A549 (cell line): ENCODE data around the gene MRPL9. TPM values are rescaled to one million over a fixed set of nuclear protein-coding genes. Genes with fewer than 3 reads are reported as not detected.

Experiments
- ATAC-seq, 2 experiments: fragments of 200-7000 bp in 1 of 2; fragments of >200 bp in 1 of 2; cut with Nextera tagmentation in 1 of 2; cut with Tn5 transposase in 1 of 2; 3 replicates each; pipeline versions ENCODE4 v1.8.0 to v1.9.1; 2018 to 2020; ENCODE audit warnings: mild to moderate bottlenecking in 1 of 2, moderate library complexity in 1 of 2
- CTCF ChIA-PET: fragments of 300-600 bp; sonication (Branson Sonifier 250); formaldehyde crosslinking; extraction: SDS; loops from one replicate; lab custom pipeline; 2021; ENCODE audit warnings: antibody characterized with exemption, inconsistent platforms; lab: Yijun Ruan, JAX
- POLR2A ChIA-PET: fragments of 350-600 bp; formaldehyde crosslinking; extraction: SDS; loops from one replicate; lab custom pipeline; 2021; ENCODE audit warnings: antibody characterized with exemption, inconsistent platforms; lab: Yijun Ruan, JAX
- DNase-seq, 2 experiments: peaks; one replicate each; pipeline versions ENCODE4 v3.0.0 to v3.0.0-alpha.2; 2011 to 2016; ENCODE audit warnings: low read depth in 1 of 2, low spot score in 1 of 2
- FAIRE-seq: peaks from 2 replicates; lab custom pipeline; 2011; peaks lifted over from hg19 to GRCh38; lab: Jason Lieb, UNC
- H3K27ac ChIP-seq, 2 experiments: fragments of >200 bp; sonication (Bioruptor Twin); formaldehyde crosslinking; 3 replicates each; pipeline ENCODE4 v1.5.1; 2016 to 2017
- H3K4me1 ChIP-seq: fragments of >200 bp; sonication (Bioruptor Twin); formaldehyde crosslinking; 3 replicates; pipeline ENCODE4 v1.6.1; 2016
- H3K4me2 ChIP-seq: fragments of >200 bp; sonication (Bioruptor Twin); formaldehyde crosslinking; 3 replicates; pipeline ENCODE4 v1.6.1; 2016
- H3K4me3 ChIP-seq: fragments of >200 bp; sonication (Bioruptor Twin); formaldehyde crosslinking; 3 replicates; pipeline ENCODE4 v1.5.1; 2016
- H3K9me3 ChIP-seq: fragments of >200 bp; sonication (Bioruptor Twin); formaldehyde crosslinking; 3 replicates; pipeline ENCODE4 v1.6.1; 2016
- CBX2 ChIP-seq: fragments of 200-600 bp; sonication (generic); IDR thresholded peaks from 2 replicates; pipeline ENCODE4 v1.6.1; 2016; ENCODE audit warnings: low read depth, mild to moderate bottlenecking, borderline replicate concordance
- CEBPB ChIP-seq, 2 experiments: fragments of >200 bp in 1 of 2; sonication (Bioruptor Twin) in 1 of 2; formaldehyde crosslinking in 1 of 2; IDR thresholded peaks; 2 replicates each; pipeline ENCODE4 v1.6.1; 2012 to 2016
- CHD4 ChIP-seq: fragments of 200-600 bp; sonication (generic); IDR thresholded peaks from 2 replicates; pipeline ENCODE4 v1.6.1; 2016; ENCODE audit warnings: antibody characterized with exemption, mild to moderate bottlenecking, borderline replicate concordance
- EHMT2 ChIP-seq: fragments of 200-600 bp; sonication (generic); IDR thresholded peaks from 2 replicates; pipeline ENCODE4 v1.6.1; 2016; ENCODE audit warnings: antibody characterized with exemption, low read depth, mild to moderate bottlenecking, moderate library complexity
- ESRRA ChIP-seq: fragments of 150-350 bp; IDR thresholded peaks from 2 replicates; pipeline ENCODE4 v1.6.1; 2014; ENCODE audit warnings: mild to moderate bottlenecking, low read length, borderline replicate concordance
- FOSB ChIP-seq: fragments of 250-450 bp; sonication (Bioruptor Pico); IDR thresholded peaks from 2 replicates; pipeline ENCODE4 v1.5.0; 2020; ENCODE audit warnings: mild to moderate bottlenecking, moderate library complexity
- HOXA7 ChIP-seq: fragments of 250-450 bp; sonication (Bioruptor Pico); IDR thresholded peaks from 2 replicates; pipeline ENCODE4 v1.5.0; 2020; ENCODE audit warnings: mild to moderate bottlenecking, moderate library complexity
- HOXB5 ChIP-seq: fragments of 250-450 bp; sonication (Bioruptor Pico); IDR thresholded peaks from 2 replicates; pipeline ENCODE4 v1.5.0; 2020; ENCODE audit warnings: mild to moderate bottlenecking, moderate library complexity
- KDM1A ChIP-seq: fragments of 200-600 bp; sonication (generic); IDR thresholded peaks from 2 replicates; pipeline ENCODE4 v1.6.1; 2016; ENCODE audit warnings: low read depth, mild to moderate bottlenecking
- MAFK ChIP-seq: fragments of 450-650 bp; IDR thresholded peaks from 2 replicates; pipeline ENCODE4 v1.6.1; 2014; ENCODE audit not compliant: partially characterized antibody
- MYC ChIP-seq: IDR thresholded peaks from 2 replicates; pipeline ENCODE4 v1.6.1; 2012; ENCODE audit warnings: mild to moderate bottlenecking, inconsistent platforms, low read length, improper control_type of control experiment, borderline replicate concordance
- PHF8 ChIP-seq: fragments of 200-600 bp; sonication (generic); IDR thresholded peaks from 2 replicates; pipeline ENCODE4 v1.6.1; 2016; ENCODE audit warnings: low read depth, mild to moderate bottlenecking, antibody characterized with exemption, moderate library complexity, borderline replicate concordance
- RAD21 ChIP-seq, 2 experiments: fragments of >200 bp in 1 of 2; sonication (Bioruptor Twin) in 1 of 2; formaldehyde crosslinking in 1 of 2; IDR thresholded peaks in 1 of 2; conservative IDR thresholded peaks in 1 of 2; 2 replicates in 1 of 2; 3 replicates in 1 of 2; pipeline ENCODE4 v1.6.1; 2012 to 2018; ENCODE audit warnings: inconsistent platforms in 1 of 2
- RARB ChIP-seq: fragments of 250-450 bp; sonication (Bioruptor Pico); IDR thresholded peaks from 2 replicates; pipeline ENCODE4 v1.8.0; 2021; ENCODE audit warnings: mild to moderate bottlenecking, moderate library complexity
- RCOR1 ChIP-seq: fragments of 150-350 bp; IDR thresholded peaks from 2 replicates; pipeline ENCODE4 v1.6.1; 2014; ENCODE audit warnings: antibody characterized with exemption, low read length, low read depth
- TFCP2L1 ChIP-seq: fragments of 250-450 bp; sonication (Bioruptor Pico); IDR thresholded peaks from 2 replicates; pipeline ENCODE4 v1.5.0; 2021; ENCODE audit warnings: mild to moderate bottlenecking
- ZNF302 ChIP-seq: fragments of 250-450 bp; sonication (Bioruptor Pico); IDR thresholded peaks from 2 replicates; pipeline ENCODE4 v1.9.0; 2021; ENCODE audit warnings: inconsistent platforms, mild to moderate bottlenecking, moderate library complexity
- WGBS: methylation state at CpG from one replicate; pipeline ENCODE4 v1.1.6; 2017; ENCODE audit errors: missing lambda C conversion rate; 5-methylcytosine and 5-hydroxymethylcytosine counted together
- polyA plus RNA-seq, 4 experiments: library from polyadenylated mRNA; depleted of rRNA in 3 of 4; stranded (reverse); fragments of >200 nt; fragmentation: RNase III in 1 of 4; extraction: RNeasy Plus Mini Kit Qiagen cat#74134 plus additional on column Dnase treatment in 1 of 4; gene quantifications; 2 replicates in 3 of 4; 3 replicates in 1 of 4; pipeline ENCODE4 v1.2.3, GENCODE V29; 2011 to 2017
- TF ChIP-seq, protein P1 (sequence below): IDR thresholded peaks from 2 replicates; pipeline ENCODE4 v1.6.1; 2012
- TF ChIP-seq, protein P2 (sequence below): fragments of 450-650 bp; IDR thresholded peaks from 2 replicates; pipeline ENCODE4 v1.6.1; 2014; ENCODE audit warnings: antibody characterized with exemption
- TF ChIP-seq, protein P3 (sequence below): fragments of >200 bp; sonication (Bioruptor Twin); formaldehyde crosslinking; IDR thresholded peaks from 3 replicates; pipeline ENCODE4 v1.6.1; 2016

The MRPL9 gene
- polyA plus RNA-seq, 2 of the 4 experiments (the other 2 are of a cell fraction): 88.6 to 120 TPM

DNA sequence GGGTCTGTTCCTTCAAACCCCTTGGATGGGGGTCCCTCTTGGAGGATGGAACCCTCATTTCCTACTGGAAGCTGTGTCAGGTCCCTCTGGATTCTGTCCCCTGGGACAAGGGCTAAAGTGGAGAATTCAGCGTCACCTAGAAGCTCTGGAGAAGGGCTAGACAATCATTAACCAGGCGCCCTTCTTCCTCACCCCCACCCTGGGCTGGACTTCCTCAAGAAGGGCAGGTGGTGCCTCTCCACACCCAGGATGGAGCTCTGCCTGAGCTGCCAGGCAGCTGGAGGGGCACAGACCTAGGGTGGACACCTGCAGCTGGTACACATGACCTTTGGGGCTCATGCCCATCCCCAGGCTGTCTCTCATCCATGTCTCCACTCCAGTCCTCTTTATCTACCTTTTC lies 50.3 kb downstream of the MRPL9 start:
- TF ChIP-seq RARB (CRISPR knock-in tag): no peak
- TF ChIP-seq, protein P1, sequence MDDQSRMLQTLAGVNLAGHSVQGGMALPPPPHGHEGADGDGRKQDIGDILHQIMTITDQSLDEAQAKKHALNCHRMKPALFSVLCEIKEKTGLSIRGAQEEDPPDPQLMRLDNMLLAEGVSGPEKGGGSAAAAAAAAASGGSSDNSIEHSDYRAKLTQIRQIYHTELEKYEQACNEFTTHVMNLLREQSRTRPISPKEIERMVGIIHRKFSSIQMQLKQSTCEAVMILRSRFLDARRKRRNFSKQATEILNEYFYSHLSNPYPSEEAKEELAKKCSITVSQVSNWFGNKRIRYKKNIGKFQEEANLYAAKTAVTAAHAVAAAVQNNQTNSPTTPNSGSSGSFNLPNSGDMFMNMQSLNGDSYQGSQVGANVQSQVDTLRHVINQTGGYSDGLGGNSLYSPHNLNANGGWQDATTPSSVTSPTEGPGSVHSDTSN: no peak
- TF ChIP-seq, protein P2, sequence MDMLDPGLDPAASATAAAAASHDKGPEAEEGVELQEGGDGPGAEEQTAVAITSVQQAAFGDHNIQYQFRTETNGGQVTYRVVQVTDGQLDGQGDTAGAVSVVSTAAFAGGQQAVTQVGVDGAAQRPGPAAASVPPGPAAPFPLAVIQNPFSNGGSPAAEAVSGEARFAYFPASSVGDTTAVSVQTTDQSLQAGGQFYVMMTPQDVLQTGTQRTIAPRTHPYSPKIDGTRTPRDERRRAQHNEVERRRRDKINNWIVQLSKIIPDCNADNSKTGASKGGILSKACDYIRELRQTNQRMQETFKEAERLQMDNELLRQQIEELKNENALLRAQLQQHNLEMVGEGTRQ: no peak
- TF ChIP-seq RAD21 (conservative IDR thresholded peaks at IDR 0.05 in 1 of 2, IDR thresholded peaks at IDR 0.05 in 1 of 2): no peak
- TF ChIP-seq CEBPB (IDR thresholded peaks at IDR 0.05): no peak
- no peak for TF ChIP-seq CBX2
- TF ChIP-seq EHMT2: no peak
- no peak for TF ChIP-seq FOSB (CRISPR knock-in tag)
- TF ChIP-seq KDM1A: no peak
- TF ChIP-seq HOXB5: no peak
- no peak for TF ChIP-seq ZNF302 (CRISPR knock-in tag)
- TF ChIP-seq, all 56 proteins: peak for 0
- FAIRE-seq (no peak), DNase-seq (no peak), ATAC-seq (peak in 1 of 2 experiments; percentile 8; a peak in 2 of 6 replicates)
- CTCF ChIA-PET: interaction anchor here (0.9 to 2.8 kb wide), 8 partner anchors 10 to 178 kb away, joined by 3 to 10 read pairs (median 4); no protein-coding TSS in a partner anchor
- peaks cover 27% of the 10 kb centered on the region for H3K4me1 ChIP-seq
- H3K27ac ChIP-seq: no peak overlapping the region
- 15% methylated on average over 2 of the region's 2 CpGs for WGBS
- H3K4me3 ChIP-seq: no peak overlapping the region
- POLR2A ChIA-PET: interaction anchor here (1.1 kb wide), 1 partner anchor 173 kb away, joined by 3 read pairs; the partner anchor contains the start of gene TUFT1
- no peaks in the 10 kb centered on the region for H3K9me3 ChIP-seq
- H3K4me2 ChIP-seq: peak overlapping the region; percentile 24; the same call in 2 of the 3 replicates

DNA sequence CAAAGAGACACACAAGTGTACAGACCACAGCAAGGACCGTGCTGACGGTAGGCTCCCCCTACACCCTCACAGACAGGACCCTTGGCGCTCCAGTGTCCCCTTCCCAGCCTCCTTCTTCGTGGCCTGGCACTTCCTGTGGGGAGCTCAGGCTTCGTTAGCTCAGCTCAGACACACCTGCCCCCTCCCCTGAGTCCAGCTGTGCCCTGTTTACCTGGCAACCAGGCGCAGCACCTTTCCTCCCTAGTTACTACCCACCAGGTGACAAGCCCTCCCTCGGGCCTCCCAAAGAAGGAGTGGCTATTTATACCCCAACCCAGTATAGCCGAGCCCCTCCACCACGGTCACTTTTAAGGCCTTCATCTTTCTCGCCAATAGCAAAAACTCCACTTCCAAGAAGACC lies 51.3 kb downstream of the MRPL9 start:
- WGBS: 68% methylated on average over 10 of the region's 10 CpGs
- TF ChIP-seq, protein P3, sequence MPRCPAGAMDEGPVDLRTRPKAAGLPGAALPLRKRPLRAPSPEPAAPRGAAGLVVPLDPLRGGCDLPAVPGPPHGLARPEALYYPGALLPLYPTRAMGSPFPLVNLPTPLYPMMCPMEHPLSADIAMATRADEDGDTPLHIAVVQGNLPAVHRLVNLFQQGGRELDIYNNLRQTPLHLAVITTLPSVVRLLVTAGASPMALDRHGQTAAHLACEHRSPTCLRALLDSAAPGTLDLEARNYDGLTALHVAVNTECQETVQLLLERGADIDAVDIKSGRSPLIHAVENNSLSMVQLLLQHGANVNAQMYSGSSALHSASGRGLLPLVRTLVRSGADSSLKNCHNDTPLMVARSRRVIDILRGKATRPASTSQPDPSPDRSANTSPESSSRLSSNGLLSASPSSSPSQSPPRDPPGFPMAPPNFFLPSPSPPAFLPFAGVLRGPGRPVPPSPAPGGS: no peak
- TF ChIP-seq MAFK: no peak
- TF ChIP-seq, protein P1: no peak
- no peak for TF ChIP-seq TFCP2L1 (CRISPR knock-in tag)
- TF ChIP-seq RARB (CRISPR knock-in tag): no peak
- no peak for TF ChIP-seq CHD4
- CTCF ChIA-PET: interaction anchor here (0.6 to 1.5 kb wide), 4 partner anchors 19 to 288 kb away, joined by 3 to 4 read pairs (median 4); no protein-coding TSS in a partner anchor

DNA sequence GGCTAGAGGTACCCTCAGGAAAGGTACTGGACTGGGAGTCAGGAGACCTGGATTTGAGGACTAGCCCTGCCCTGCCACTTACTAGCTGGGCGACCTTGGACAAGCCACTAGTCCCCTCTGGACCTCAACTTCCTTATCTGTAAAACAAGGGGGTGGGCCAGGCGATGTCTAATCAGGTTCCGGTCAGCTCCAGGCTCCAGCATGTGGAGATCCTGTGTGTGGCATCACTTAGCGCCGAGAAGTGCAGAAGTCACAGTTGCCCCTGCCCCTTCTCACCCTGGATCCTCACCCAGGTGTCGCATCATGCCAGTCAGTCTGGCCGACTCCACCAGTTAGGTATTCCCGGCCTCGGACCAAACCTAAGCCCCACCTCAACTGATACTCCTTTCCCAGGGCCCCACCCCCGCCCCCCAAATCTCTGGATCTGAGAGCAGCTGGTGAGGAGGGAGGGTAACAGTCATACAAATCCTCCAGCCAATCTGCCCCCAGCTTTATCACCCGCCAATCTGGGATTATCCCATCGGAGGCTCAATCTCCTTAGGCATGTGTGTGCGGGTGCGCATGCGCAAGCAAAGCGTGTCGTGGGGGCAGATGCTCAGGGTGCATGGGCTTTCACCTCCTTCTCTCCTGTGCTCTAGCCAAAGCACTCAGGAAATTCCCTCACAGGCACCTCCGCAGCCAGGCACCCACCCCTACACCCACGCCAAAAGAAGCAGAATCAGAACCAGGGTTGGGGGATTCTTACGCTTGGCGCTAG lies 52.1 kb downstream of the MRPL9 start:
- ChIA-PET POLR2A (no interaction called here), CTCF (interaction anchor here (1.0 to 1.4 kb wide), 4 partner anchors 13 to 117 kb away, joined by 3 to 4 read pairs (median 4); no protein-coding TSS in a partner anchor)
- no peak overlapping the region for H3K27ac ChIP-seq
- no peak overlapping the region for H3K4me3 ChIP-seq
- TF ChIP-seq RCOR1: no peak
- no peak for TF ChIP-seq PHF8
- no peak for TF ChIP-seq MYC
- no peak for TF ChIP-seq HOXA7 (CRISPR knock-in tag)
- no peak for TF ChIP-seq ESRRA
- no peak for TF ChIP-seq CHD4
- H3K4me1 ChIP-seq: peaks cover 10% of the 10 kb centered on the region
- no peak overlapping the region for H3K4me2 ChIP-seq
- no peak for DNase-seq
- no peak for FAIRE-seq
- no peaks in the 10 kb centered on the region for H3K9me3 ChIP-seq
- ATAC-seq: no peak
- 88% methylated on average over 20 of the region's 21 CpGs for WGBS

More for the DNA sequence above, 51.3 kb downstream of the MRPL9 start:
- FAIRE-seq: no peak
- Histone ChIP-seq H3K27ac (no peak overlapping the region), H3K4me2 (no peak overlapping the region), H3K9me3 (no peaks in the 10 kb centered on the region), H3K4me3 (no peak overlapping the region), H3K4me1 (peaks cover 17% of the 10 kb centered on the region)
- no peak for DNase-seq
- ATAC-seq: no peak
- POLR2A ChIA-PET: no interaction called here
